ENCODE data around the gene ITGB2. TPM values are rescaled to one million over a fixed set of nuclear protein-coding genes. Genes with fewer than 3 reads are reported as not detected.

ITGB2 gene
- polyA plus RNA-seq, 4 donors = 4.5 to 17.1 (median 15.9) TPM

- H3K36me3 ChIP-seq (ENCODE audit: control insufficient read depth in 3 of 3, insufficient read depth in 2 of 3, low read depth in 1 of 3, low read length in 3 of 3) = peaks cover 18 to 82% (median 21%) of the 10 kb centered on the region in 3 donors
- DNase-seq (no peak), FAIRE-seq (no peak)
- no peak overlapping the region for H3K4me3 ChIP-seq (ENCODE audit: low read depth in 1 of 3, low read length in 3 of 3)
- 94 to 95% (median 95%) methylated on average over 14 of the region's 14 CpGs for WGBS, 3 donors
- H3K9me3 ChIP-seq (ENCODE audit: control insufficient read depth in 2 of 2, insufficient read depth in 1 of 2, low read depth in 1 of 2, low read length in 1 of 2) = no peaks in the 10 kb centered on the region
- peaks cover 0 to 16% (median 3%) of the 10 kb centered on the region in 3 donors for H3K4me1 ChIP-seq (ENCODE audit: control insufficient read depth in 3 of 3, insufficient read depth in 2 of 3, low read depth in 1 of 3, low read length in 2 of 3)
- H3K27ac ChIP-seq (ENCODE audit: low read depth in 1 of 3, low read length in 2 of 3) = no peak overlapping the region
- H3K27me3 ChIP-seq (ENCODE audit: control insufficient read depth in 3 of 3, insufficient read depth in 3 of 3, low read length in 3 of 3) = no peaks in the 10 kb centered on the region
These were observed 65.1 kb downstream of the ITGB2 start for GRCh38 chr21:44855572-44855971.

GRCh38 chr21:44854664-44855446, 65.8 kb downstream of the ITGB2 start:
- FAIRE-seq (no peak), DNase-seq (no peak)
- peaks cover 0 to 22% (median 3%) of the 10 kb centered on the region in 3 donors for H3K4me1 ChIP-seq (ENCODE audit: control insufficient read depth in 3 of 3, insufficient read depth in 2 of 3, low read depth in 1 of 3, low read length in 2 of 3)
- H3K27ac ChIP-seq (ENCODE audit: low read depth in 1 of 3, low read length in 2 of 3) = no peak overlapping the region
- peaks cover 18 to 83% (median 23%) of the 10 kb centered on the region in 3 donors for H3K36me3 ChIP-seq (ENCODE audit: control insufficient read depth in 3 of 3, insufficient read depth in 2 of 3, low read depth in 1 of 3, low read length in 3 of 3)
- no peaks in the 10 kb centered on the region for H3K27me3 ChIP-seq (ENCODE audit: control insufficient read depth in 3 of 3, insufficient read depth in 3 of 3, low read length in 3 of 3)
- 87 to 94% (median 91%) methylated on average over 31 of the region's 31 CpGs for WGBS, 3 donors
- H3K9me3 ChIP-seq (ENCODE audit: control insufficient read depth in 2 of 2, insufficient read depth in 1 of 2, low read depth in 1 of 2, low read length in 1 of 2) = no peaks in the 10 kb centered on the region
- H3K4me3 ChIP-seq (ENCODE audit: low read depth in 1 of 3, low read length in 3 of 3) = no peak overlapping the region

- no peak for DNase-seq
- FAIRE-seq = no peak
These were observed 66.4 kb downstream of the ITGB2 start for GRCh38 chr21:44854391-44854663.

GRCh38 chr21:44853601-44854390, 66.9 kb downstream of the ITGB2 start:
- peaks cover 3 to 30% (median 4%) of the 10 kb centered on the region in 3 donors for H3K4me1 ChIP-seq (ENCODE audit: control insufficient read depth in 3 of 3, insufficient read depth in 2 of 3, low read depth in 1 of 3, low read length in 2 of 3)
- WGBS, 3 donors = 84 to 87% (median 85%) methylated on average over 34 of the region's 34 CpGs
- H3K36me3 ChIP-seq (ENCODE audit: control insufficient read depth in 3 of 3, insufficient read depth in 2 of 3, low read depth in 1 of 3, low read length in 3 of 3) = peaks cover 18 to 82% (median 23%) of the 10 kb centered on the region in 3 donors
- FAIRE-seq (no peak), DNase-seq (peak; percentile 30 to 45)
- H3K9me3 ChIP-seq (ENCODE audit: control insufficient read depth in 2 of 2, insufficient read depth in 1 of 2, low read depth in 1 of 2, low read length in 1 of 2) = no peaks in the 10 kb centered on the region
- no peaks in the 10 kb centered on the region for H3K27me3 ChIP-seq (ENCODE audit: control insufficient read depth in 3 of 3, insufficient read depth in 3 of 3, low read length in 3 of 3)
- no peak overlapping the region for H3K27ac ChIP-seq (ENCODE audit: low read depth in 1 of 3, low read length in 2 of 3)
- no peak overlapping the region for H3K4me3 ChIP-seq (ENCODE audit: low read depth in 1 of 3, low read length in 3 of 3)

More at GRCh38 chr21:44854391-44854663, 66.4 kb downstream of the ITGB2 start:
- no peak overlapping the region for H3K4me3 ChIP-seq (ENCODE audit: low read depth in 1 of 3, low read length in 3 of 3)
- no peaks in the 10 kb centered on the region for H3K9me3 ChIP-seq (ENCODE audit: control insufficient read depth in 2 of 2, insufficient read depth in 1 of 2, low read depth in 1 of 2, low read length in 1 of 2)
- 84 to 89% (median 84%) methylated on average over 14 of the region's 14 CpGs for WGBS, 3 donors
- H3K4me1 ChIP-seq (ENCODE audit: control insufficient read depth in 3 of 3, insufficient read depth in 2 of 3, low read depth in 1 of 3, low read length in 2 of 3) = peaks cover 0 to 24% (median 3%) of the 10 kb centered on the region in 3 donors
- H3K27me3 ChIP-seq (ENCODE audit: control insufficient read depth in 3 of 3, insufficient read depth in 3 of 3, low read length in 3 of 3) = no peaks in the 10 kb centered on the region
- peaks cover 18 to 82% (median 23%) of the 10 kb centered on the region in 3 donors for H3K36me3 ChIP-seq (ENCODE audit: control insufficient read depth in 3 of 3, insufficient read depth in 2 of 3, low read depth in 1 of 3, low read length in 3 of 3)
- H3K27ac ChIP-seq (ENCODE audit: low read depth in 1 of 3, low read length in 2 of 3) = no peak overlapping the region

GRCh38 chr21:44850905-44851657, 69.6 kb downstream of the ITGB2 start:
- 79 to 83% (median 79%) methylated on average over 26 of the region's 26 CpGs for WGBS, 3 donors
- FAIRE-seq (no peak), DNase-seq (no peak)
- peaks cover 7 to 55% (median 8%) of the 10 kb centered on the region in 3 donors for H3K4me1 ChIP-seq (ENCODE audit: control insufficient read depth in 3 of 3, insufficient read depth in 2 of 3, low read depth in 1 of 3, low read length in 2 of 3)
- no peaks in the 10 kb centered on the region for H3K27me3 ChIP-seq (ENCODE audit: control insufficient read depth in 3 of 3, insufficient read depth in 3 of 3, low read length in 3 of 3)
- peak overlapping the region in 1 of 3 donors; percentile 87 for H3K27ac ChIP-seq (ENCODE audit: low read depth in 1 of 3, low read length in 2 of 3)
- no peak overlapping the region for H3K4me3 ChIP-seq (ENCODE audit: low read depth in 1 of 3, low read length in 3 of 3)
- peaks cover 11 to 70% (median 20%) of the 10 kb centered on the region in 3 donors for H3K36me3 ChIP-seq (ENCODE audit: control insufficient read depth in 3 of 3, insufficient read depth in 2 of 3, low read depth in 1 of 3, low read length in 3 of 3)
- no peaks in the 10 kb centered on the region for H3K9me3 ChIP-seq (ENCODE audit: control insufficient read depth in 2 of 2, insufficient read depth in 1 of 2, low read depth in 1 of 2, low read length in 1 of 2)

GRCh38 chr21:44850208-44850800, 70.4 kb downstream of the ITGB2 start:
- Histone ChIP-seq H3K27ac (ENCODE audit: low read depth in 1 of 3, low read length in 2 of 3) (peak overlapping the region; percentile 57 to 87 (median 75)), H3K27me3 (ENCODE audit: control insufficient read depth in 3 of 3, insufficient read depth in 3 of 3, low read length in 3 of 3) (no peaks in the 10 kb centered on the region), H3K4me1 (ENCODE audit: control insufficient read depth in 3 of 3, insufficient read depth in 2 of 3, low read depth in 1 of 3, low read length in 2 of 3) (peaks cover 7 to 63% (median 10%) of the 10 kb centered on the region in 3 donors), H3K9me3 (ENCODE audit: control insufficient read depth in 2 of 2, insufficient read depth in 1 of 2, low read depth in 1 of 2, low read length in 1 of 2) (no peaks in the 10 kb centered on the region), H3K4me3 (ENCODE audit: low read depth in 1 of 3, low read length in 3 of 3) (no peak overlapping the region), H3K36me3 (ENCODE audit: control insufficient read depth in 3 of 3, insufficient read depth in 2 of 3, low read depth in 1 of 3, low read length in 3 of 3) (peaks cover 5 to 63% (median 13%) of the 10 kb centered on the region in 3 donors)
- 41 to 79% (median 51%) methylated on average over 20 of the region's 20 CpGs for WGBS, 3 donors
- no peak for FAIRE-seq
- no peak for DNase-seq

GRCh38 chr21:44849616-44850130, 71.0 kb downstream of the ITGB2 start:
- H3K36me3 ChIP-seq (ENCODE audit: control insufficient read depth in 3 of 3, insufficient read depth in 2 of 3, low read depth in 1 of 3, low read length in 3 of 3) = peaks cover 4 to 56% (median 11%) of the 10 kb centered on the region in 3 donors
- H3K9me3 ChIP-seq (ENCODE audit: control insufficient read depth in 2 of 2, insufficient read depth in 1 of 2, low read depth in 1 of 2, low read length in 1 of 2) = no peaks in the 10 kb centered on the region
- H3K4me3 ChIP-seq (ENCODE audit: low read depth in 1 of 3, low read length in 3 of 3) = no peak overlapping the region
- peak overlapping the region; percentile 57 to 87 (median 75) for H3K27ac ChIP-seq (ENCODE audit: low read depth in 1 of 3, low read length in 2 of 3)
- H3K4me1 ChIP-seq (ENCODE audit: control insufficient read depth in 3 of 3, insufficient read depth in 2 of 3, low read depth in 1 of 3, low read length in 2 of 3) = peaks cover 7 to 64% (median 10%) of the 10 kb centered on the region in 3 donors
- H3K27me3 ChIP-seq (ENCODE audit: control insufficient read depth in 3 of 3, insufficient read depth in 3 of 3, low read length in 3 of 3) = no peaks in the 10 kb centered on the region
- WGBS, 3 donors = 26 to 67% (median 38%) methylated on average over 12 of the region's 12 CpGs
- peak; percentile 94 for DNase-seq
- FAIRE-seq = no peak

Measured in small intestine (tissue), 7 donors.